Gastroesophageal sphincter (tissue), 4 donors: ENCODE measurements around the gene TMEM184A. TPM values are rescaled to one million over a fixed set of nuclear protein-coding genes. Genes with fewer than 3 reads are reported as not detected.

Source experiments
- total RNA-seq, 4 donors: library from RNA; depleted of rRNA; stranded (reverse); fragments of >200 nt; gene quantifications; one replicate each; pipeline ENCODE4 v1.1.0, GENCODE V29; 2016

Gene TMEM184A
- total RNA-seq, 4 donors from 2014 or later = 0.15 to 1.5 (median 0.31) TPM; not detected in 1

Other genes with a start within 250 kb of the TMEM184A start
- 10 to 100 TPM in 3 of 4 donors, 1 to 10 TPM in 1; 6.6 to 19.5 (median 15.0) TPM for gene MICALL2, start 96.7 kb downstream of the TMEM184A start, total RNA-seq
- gene INTS1, start 51.8 kb downstream of the TMEM184A start, total RNA-seq = 10 to 100 TPM; 29.8 to 65.5 (median 41.4) TPM
- gene MAFK, start 25.5 kb downstream of the TMEM184A start, total RNA-seq = 100 to 1,000 TPM in 1 of 4 donors, 10 to 100 TPM in 3; 64.6 to 104 (median 77.0) TPM
- gene PSMG3, start 13.8 kb upstream of the TMEM184A start, total RNA-seq = 10 to 100 TPM; 27.7 to 36.6 (median 35.7) TPM
- gene ELFN1, start 114.1 kb upstream of the TMEM184A start, total RNA-seq = 1 to 10 TPM in 2 of 4 donors, under 1 TPM in 2; 0.42 to 3.7 (median 1.3) TPM